ENCODE measurements around the gene IYD. TPM values are rescaled to one million over a fixed set of nuclear protein-coding genes. Genes with fewer than 3 reads are reported as not detected.

The IYD gene
- total RNA-seq, 2 experiments from 2014 or later: not detected

- intact Hi-C loops (cut with micrococcal nuclease; ENCODE audit: unreplicated experiment): no loop called here
- POLR2A ChIA-PET: interaction anchor here (0.6 kb wide), 1 partner anchor 38 kb away, joined by 3 read pairs; no protein-coding TSS in a partner anchor
- no peak overlapping the region for H3K4me3 ChIP-seq (ENCODE audit: low read depth, low read length, poor library complexity, severe bottlenecking)
Measured at GRCh38 chr6:150325066-150325772, 43.6 kb upstream of the IYD start.

GRCh38 chr6:150327117-150327774 lies 41.6 kb upstream of the IYD start:
- Histone ChIP-seq H3K4me3 (ENCODE audit: low read depth, low read length, poor library complexity, severe bottlenecking) (no peak overlapping the region), H3K9me2 (ENCODE audit: insufficient read depth, low read length) (no peaks in the 10 kb centered on the region), H3K27ac (ENCODE audit: low read depth, low read length, poor library complexity, severe bottlenecking) (no peak overlapping the region), H2AFZ (ENCODE audit: low read length) (no peak overlapping the region), H3K4me2 (ENCODE audit: low read length) (no peak overlapping the region), H3K4me1 (ENCODE audit: insufficient read depth, low read length, poor library complexity, severe bottlenecking) (no peaks in the 10 kb centered on the region), H4K20me1 (ENCODE audit: insufficient read depth, low read length) (no peaks in the 10 kb centered on the region), H3K79me2 (ENCODE audit: insufficient read depth, low read depth, low read length) (no peaks in the 10 kb centered on the region), H3K36me3 (ENCODE audit: insufficient read depth, low read length) (no peaks in the 10 kb centered on the region), H3K9me3 (ENCODE audit: low read length) (no peaks in the 10 kb centered on the region)
- no TSS peak for BruUV-seq (replicated peaks)
- ChIA-PET POLR2A (no interaction called here), CTCF (ENCODE audit: unreplicated experiment) (no interaction called here)
- intact Hi-C loops (cut with micrococcal nuclease; ENCODE audit: unreplicated experiment): no loop called here
- no peak for DNase-seq (ENCODE audit: low spot score)
- TF ChIP-seq EZH2phosphoT487 (IDR thresholded peaks at IDR 0.05; ENCODE audit: borderline replicate concordance, low read depth, low read length) (no peak), CTCF (conservative IDR thresholded peaks at IDR 0.05; ENCODE audit: low read length) (no peak)

More at GRCh38 chr6:150325066-150325772, 43.6 kb upstream of the IYD start:
- no peak overlapping the region for H3K27ac ChIP-seq (ENCODE audit: low read depth, low read length, poor library complexity, severe bottlenecking)
- no peaks in the 10 kb centered on the region for H3K4me1 ChIP-seq (ENCODE audit: insufficient read depth, low read length, poor library complexity, severe bottlenecking)
- no peaks in the 10 kb centered on the region for H3K9me3 ChIP-seq (ENCODE audit: low read length)
- H2AFZ ChIP-seq (ENCODE audit: low read length): no peak overlapping the region
- CTCF ChIA-PET (ENCODE audit: unreplicated experiment): no interaction called here
- H3K4me2 ChIP-seq (ENCODE audit: low read length): no peak overlapping the region
- no peaks in the 10 kb centered on the region for H4K20me1 ChIP-seq (ENCODE audit: insufficient read depth, low read length)
- no peak for DNase-seq (ENCODE audit: low spot score)
- H3K36me3 ChIP-seq (ENCODE audit: insufficient read depth, low read length): no peaks in the 10 kb centered on the region
- H3K79me2 ChIP-seq (ENCODE audit: insufficient read depth, low read depth, low read length): no peaks in the 10 kb centered on the region
- H3K9me2 ChIP-seq (ENCODE audit: insufficient read depth, low read length): no peaks in the 10 kb centered on the region
- TF ChIP-seq CTCF (conservative IDR thresholded peaks at IDR 0.05; ENCODE audit: low read length): no peak
- no peak for TF ChIP-seq EZH2phosphoT487 (IDR thresholded peaks at IDR 0.05; ENCODE audit: borderline replicate concordance, low read depth, low read length)
- BruUV-seq (replicated peaks): no TSS peak

All from OCI-LY7 (cell line).